Femur (tissue), 1 donor: Measurements from ENCODE around the gene ULK4.
A peak's percentile ranks its signal among the peaks of the same experiment; 100 is the strongest.

ENCODE experiments used
- DNase-seq: peaks from one replicate; pipeline ENCODE4 v3.0.0-alpha.2; 2017

Gene ULK4

GRCh38 chr3:41627477-41628087 is 334.3 kb downstream of the ULK4 start:
- no peak for DNase-seq

DNA sequence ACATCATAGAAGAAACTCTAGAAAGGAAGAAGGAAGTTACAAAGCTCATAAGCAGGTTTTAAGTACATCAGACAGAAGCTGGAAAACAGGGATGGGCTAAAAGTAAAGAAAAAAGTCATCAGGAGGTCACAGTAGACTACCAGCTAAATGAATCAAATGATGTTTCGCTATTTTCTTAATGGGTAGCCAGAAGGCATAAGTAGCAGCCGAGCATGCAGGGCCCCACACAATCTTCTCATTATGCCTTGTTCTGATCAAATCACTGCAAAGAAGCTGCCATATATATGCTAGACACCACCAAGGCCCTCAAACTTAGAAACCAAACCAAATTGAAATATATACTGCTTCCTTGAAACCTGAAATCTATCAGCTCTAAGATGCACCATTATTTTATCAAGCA is 349.1 kb downstream of the ULK4 start:
- DNase-seq: no peak

DNA sequence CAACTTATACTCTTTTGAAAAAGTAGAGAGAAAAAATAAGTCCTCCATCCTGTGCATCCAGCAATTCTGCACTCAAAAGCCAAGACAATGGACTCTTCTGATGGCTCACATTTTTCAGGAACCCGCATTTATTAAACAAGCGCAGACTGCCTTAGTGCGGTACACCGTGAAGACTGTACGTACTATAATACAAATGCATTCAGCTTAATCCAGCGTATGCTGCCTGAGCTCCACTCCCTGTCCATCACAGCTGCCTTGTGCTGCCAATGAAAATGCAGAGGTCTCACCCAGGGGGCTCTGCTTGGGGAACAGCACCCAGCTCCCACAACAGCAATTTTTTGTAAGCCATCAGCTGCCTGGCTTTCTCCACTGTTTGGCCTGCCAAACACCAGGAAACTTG is 350.9 kb downstream of the ULK4 start:
- no peak for DNase-seq

DNA sequence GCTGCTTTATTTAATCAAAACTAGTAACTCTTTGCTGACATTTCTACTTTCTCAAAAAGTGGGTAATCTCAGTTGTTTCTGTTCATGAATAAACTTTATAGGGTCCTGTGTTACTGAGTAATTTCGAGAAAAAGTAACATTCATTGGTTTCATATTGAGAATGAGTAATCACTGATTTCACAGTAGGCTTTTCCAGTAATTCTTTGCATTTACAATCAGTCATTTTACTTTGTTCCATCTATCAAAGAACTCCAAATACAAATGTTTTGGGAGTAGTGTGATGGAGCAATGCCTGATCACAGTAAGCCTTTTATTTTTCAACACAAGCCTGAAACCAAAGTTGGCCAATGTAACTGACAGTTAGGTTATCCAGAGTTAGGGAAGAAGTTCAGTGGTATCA is 353.6 kb downstream of the ULK4 start:
- DNase-seq: no peak

GRCh38 chr3:41603807-41604206 is 358.1 kb downstream of the ULK4 start:
- DNase-seq: no peak

GRCh38 chr3:41602121-41602520 is 359.8 kb downstream of the ULK4 start:
- no peak for DNase-seq

DNA sequence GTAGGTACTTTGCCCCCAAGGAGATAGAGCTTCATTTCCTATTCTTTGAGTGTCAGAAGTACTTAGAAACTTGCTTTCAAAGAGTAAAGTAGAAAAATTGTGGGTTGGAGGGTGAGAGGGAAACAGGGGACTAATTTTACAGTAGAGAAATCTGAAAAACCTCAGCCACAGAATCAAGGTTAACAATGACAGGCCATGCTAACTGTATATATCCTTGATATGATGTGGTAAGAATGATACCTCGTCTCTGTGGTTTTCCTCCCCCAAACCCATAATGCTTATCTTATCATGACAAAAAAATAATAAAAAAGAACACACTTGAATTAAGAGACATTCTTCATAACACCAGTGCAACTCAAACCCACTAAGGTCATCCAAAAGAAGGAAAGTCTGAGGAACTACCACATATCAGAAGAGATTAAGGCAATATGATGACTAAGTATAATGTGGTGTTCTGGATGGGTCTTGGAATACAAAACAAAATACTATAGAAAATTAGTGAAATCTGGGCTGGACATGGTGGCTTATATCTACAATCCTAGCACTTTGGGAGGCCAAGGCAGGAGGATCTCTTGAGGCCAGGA is 360.4 kb downstream of the ULK4 start:
- DNase-seq: no peak

GRCh38 chr3:41600616-41601015 is 361.3 kb downstream of the ULK4 start:
- no peak for DNase-seq

DNA sequence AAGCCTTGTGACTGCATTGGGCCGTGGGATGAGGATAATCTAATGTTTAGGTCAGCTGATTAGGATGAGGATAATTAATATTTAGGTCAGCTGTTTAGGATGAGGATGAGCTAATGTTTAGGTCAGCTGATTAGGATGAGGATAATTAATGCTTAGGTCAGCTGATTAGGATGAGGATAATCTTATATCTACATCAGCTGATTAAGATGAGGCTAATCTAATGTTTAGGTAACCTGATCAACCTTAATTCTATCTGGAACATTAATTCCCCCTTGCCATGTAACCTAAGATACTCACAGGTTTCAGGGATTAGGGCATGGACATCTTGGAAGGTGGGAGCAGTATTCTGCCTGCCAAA is 362.8 kb downstream of the ULK4 start:
- DNase-seq: no peak

DNA sequence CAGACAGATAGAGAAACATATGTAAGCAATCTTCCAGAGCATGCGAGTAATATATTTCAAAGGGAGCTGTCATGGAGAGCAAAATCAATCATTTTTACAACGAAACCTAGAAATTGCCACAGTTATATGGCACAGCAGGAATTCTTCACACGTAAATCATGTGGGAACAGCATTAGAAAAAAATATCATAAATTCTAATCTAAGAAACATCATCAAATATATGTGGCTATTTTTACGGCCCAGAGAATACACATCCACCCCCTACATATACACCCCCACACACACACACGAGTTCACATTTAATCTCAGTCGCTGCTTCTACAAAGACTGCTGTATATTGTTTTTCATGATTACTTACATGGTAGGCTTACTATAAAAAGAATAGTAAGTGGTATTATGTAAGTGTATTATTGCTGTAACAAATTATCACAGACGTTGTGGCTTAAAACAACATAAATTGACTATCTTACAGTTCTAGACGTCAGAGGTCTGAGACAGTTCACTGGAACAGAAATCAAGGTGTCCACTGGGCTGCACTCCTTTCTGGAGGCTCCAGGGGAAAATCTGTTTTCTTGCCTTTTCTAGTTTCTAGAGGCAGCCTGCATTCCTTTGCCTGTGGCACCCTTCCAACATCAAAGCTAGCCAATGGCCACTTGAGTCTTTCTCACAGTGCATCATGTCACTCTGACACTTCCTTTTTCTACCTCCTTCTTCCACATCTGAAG is 363.3 kb downstream of the ULK4 start:
- DNase-seq: no peak

DNA sequence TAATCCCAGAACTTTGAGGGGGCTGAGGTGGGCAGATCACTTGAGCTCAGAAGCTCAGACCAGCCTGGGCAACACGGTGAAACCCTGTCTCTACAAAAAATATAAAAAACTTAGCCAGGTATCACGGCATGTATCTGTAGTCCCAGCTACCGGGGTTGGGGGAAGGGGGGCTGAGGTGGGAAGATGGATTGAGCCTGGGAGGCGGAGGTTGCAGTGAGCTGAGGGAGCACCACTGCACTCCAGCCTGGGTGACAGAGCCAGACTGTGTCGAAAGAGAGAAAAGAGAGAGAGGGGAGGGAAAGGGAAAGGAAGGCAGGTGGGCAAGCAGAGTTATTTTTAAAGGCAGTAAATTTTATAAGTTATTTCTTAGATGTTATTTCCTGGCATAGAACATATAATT is 368.1 kb downstream of the ULK4 start:
- DNase-seq: no peak

GRCh38 chr3:41592753-41593510 is 369.0 kb downstream of the ULK4 start:
- DNase-seq: no peak

DNA sequence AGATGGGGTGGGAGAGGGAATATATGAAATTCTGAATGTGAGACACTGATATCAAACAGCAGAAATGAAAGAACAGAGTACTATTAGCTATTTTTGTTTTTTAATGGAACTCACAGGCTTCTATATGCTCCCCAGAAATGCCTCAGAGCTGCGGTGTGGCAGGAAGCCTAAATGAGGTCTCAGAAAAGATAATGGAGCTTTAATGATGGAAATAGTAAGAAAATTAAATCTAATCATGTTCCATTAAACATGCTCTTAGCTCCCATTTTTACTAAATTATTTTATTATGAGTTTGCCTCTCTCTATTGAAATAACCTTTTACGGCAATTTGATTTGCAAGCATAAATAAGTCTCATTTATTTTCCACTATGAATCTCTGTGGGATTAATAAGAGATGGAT is 378.9 kb downstream of the ULK4 start:
- no peak for DNase-seq

DNA sequence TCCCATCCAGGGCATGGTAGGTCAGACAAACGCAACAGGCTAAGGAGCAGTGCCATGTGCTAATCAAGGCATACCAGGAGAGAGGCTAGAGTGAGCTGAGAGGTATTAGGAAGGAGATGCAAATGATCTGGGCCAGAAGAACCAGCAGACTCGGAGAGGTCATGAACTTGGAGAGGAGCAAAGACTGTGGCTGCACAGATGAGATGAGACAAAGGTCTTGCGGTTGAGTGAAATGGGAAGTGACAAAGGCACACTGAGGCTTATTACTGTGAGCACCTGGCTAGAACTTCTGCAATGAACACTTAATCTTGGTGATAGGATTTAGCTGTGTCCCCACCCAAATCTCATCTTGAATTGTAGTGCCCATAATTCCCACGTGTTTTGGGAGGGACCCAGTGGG is 380.2 kb downstream of the ULK4 start:
- DNase-seq: no peak

GRCh38 chr3:41580274-41580959 is 381.5 kb downstream of the ULK4 start:
- no peak for DNase-seq

- no peak for DNase-seq
These were observed 382.0 kb downstream of the ULK4 start for GRCh38 chr3:41579861-41580260.

DNA sequence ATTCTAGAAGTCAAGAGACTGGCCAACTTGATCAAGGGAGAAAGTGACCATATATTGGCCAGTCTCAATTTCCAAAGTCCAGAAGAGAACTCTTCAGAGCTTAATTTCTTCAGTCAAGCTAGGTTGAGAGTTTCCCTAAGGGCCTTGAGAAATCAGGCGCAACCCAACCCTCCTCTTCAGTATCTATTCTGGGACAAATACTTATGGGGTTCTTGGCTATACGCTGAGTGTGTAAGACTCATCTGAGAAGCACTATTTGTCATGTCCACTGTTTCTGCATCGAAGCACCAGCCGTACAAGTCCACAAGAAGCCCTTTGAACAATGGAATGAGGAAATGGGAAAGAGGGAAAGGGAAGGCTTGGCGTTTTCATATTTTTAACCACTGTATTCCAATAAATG is 383.1 kb downstream of the ULK4 start:
- DNase-seq: no peak

DNA sequence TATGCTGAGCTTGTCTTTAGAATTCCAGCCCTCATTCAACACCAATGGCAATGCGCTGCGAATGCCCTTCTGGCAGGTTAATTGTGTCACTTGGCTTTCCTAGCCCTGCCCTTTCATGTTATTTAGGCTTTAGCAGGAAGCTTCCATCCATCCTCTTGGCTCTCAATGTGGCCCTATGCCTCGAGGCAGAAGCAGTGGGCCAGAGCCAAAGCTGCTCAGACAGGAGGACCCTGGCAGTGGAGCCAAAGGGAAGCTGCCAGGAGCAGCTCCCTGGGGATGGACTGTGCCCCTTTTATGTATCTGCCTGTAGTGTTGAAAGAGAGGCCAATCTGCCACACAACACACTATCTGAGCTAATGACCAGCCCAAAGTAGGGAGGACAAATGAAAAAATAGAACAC is 386.2 kb downstream of the ULK4 start:
- peak; percentile 26 for DNase-seq

- no peak for DNase-seq
These were observed 387.0 kb downstream of the ULK4 start for GRCh38 chr3:41574900-41575299.

DNA sequence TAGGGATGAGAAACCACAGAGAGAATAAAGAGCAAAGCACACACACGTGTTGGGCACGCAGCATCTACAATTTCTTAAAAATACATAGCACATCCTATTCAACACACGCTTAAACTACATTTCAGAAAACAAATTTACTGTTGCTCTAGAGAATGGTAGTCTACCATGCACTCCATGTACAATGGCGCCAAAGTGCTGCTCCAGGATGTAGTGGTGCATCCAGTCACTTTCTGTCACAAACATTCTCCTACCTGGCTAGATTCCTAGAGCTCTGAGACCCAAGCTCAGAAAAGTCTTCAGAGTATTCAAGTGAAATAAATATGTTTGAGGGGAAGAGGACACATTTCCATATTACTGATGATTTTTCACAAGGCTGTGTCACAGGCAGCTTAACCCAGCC is 388.3 kb downstream of the ULK4 start:
- DNase-seq: no peak

DNA sequence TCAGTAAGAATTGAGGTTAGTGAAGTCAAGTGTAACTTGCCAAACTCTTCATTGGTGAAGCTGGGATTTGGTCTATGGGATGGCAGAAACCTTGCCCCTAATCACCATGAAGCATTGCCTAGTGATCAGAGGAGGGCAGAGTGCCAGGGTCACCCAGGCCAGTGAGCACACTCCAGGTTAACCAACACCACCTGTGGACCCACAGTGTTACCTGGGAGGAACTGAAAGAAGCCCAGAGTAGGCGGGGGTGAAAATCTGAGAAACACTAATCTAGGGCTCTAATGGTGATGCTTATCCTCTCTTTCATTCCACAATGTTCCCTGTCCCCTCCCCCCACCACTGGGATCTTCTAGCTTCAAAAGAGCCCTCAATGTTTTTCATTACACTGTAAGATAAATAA is 389.8 kb downstream of the ULK4 start:
- DNase-seq: no peak

- DNase-seq: no peak
These were observed 392.1 kb downstream of the ULK4 start for GRCh38 chr3:41569632-41570305.
